ENCODE data around the gene LRWD1.
"Not testable (repeated sequence)": the region's sequence is repeated elsewhere in the genome, so short reads cannot be mapped to it uniquely, and the experiment has no call there.

Gene LRWD1

GRCh38 chr7:102468478-102469350 is 3.9 kb downstream of the LRWD1 start:
- DNase-seq (ENCODE audit: low read depth) = no peak

GRCh38 chr7:102469351-102469971 is 4.7 kb downstream of the LRWD1 start:
- no peak for DNase-seq (ENCODE audit: low read depth)

GRCh38 chr7:102469972-102470825 is 5.4 kb downstream of the LRWD1 start:
- no peak for DNase-seq (ENCODE audit: low read depth)

- DNase-seq (ENCODE audit: low read depth) = no peak
These were observed 7.0 kb downstream of the LRWD1 start for GRCh38 chr7:102471791-102472125.

- DNase-seq (ENCODE audit: low read depth) = no peak
These were observed 7.6 kb downstream of the LRWD1 start for GRCh38 chr7:102472126-102473041.

- no peak for DNase-seq (ENCODE audit: low read depth)
These were observed 8.6 kb downstream of the LRWD1 start for GRCh38 chr7:102473271-102473991.

- not testable (repeated sequence) for DNase-seq (ENCODE audit: low read depth)
These were observed 9.3 kb downstream of the LRWD1 start for GRCh38 chr7:102474116-102474515.

- not testable (repeated sequence) for DNase-seq (ENCODE audit: low read depth)
These were observed 10.1 kb downstream of the LRWD1 start for GRCh38 chr7:102474736-102475435.

GRCh38 chr7:102478314-102479208 is 13.8 kb downstream of the LRWD1 start, which contains the start of gene POLR2J:
Gene POLR2J (minus strand): TSS chr7:102478922. CDS start chr7:102478860, 62 bp downstream.
- DNase-seq (ENCODE audit: low read depth) = not testable (repeated sequence)

- not testable (repeated sequence) for DNase-seq (ENCODE audit: low read depth)
These were observed 14.4 kb downstream of the LRWD1 start for GRCh38 chr7:102479209-102479584.

- not testable (repeated sequence) for DNase-seq (ENCODE audit: low read depth)
These were observed 15.3 kb downstream of the LRWD1 start for GRCh38 chr7:102479982-102480637.

- DNase-seq (ENCODE audit: low read depth) = not testable (repeated sequence)
These were observed 17.2 kb downstream of the LRWD1 start for GRCh38 chr7:102481962-102482361.

- not testable (repeated sequence) for DNase-seq (ENCODE audit: low read depth)
These were observed 19.5 kb downstream of the LRWD1 start for GRCh38 chr7:102484317-102484716.

- DNase-seq (ENCODE audit: low read depth) = not testable (repeated sequence)
These were observed 25.8 kb downstream of the LRWD1 start for GRCh38 chr7:102490529-102491075.

GRCh38 chr7:102493220-102493935 is 28.6 kb downstream of the LRWD1 start:
- not testable (repeated sequence) for DNase-seq (ENCODE audit: low read depth)

GRCh38 chr7:102494026-102494425 is 29.2 kb downstream of the LRWD1 start:
- not testable (repeated sequence) for DNase-seq (ENCODE audit: low read depth)

- not testable (repeated sequence) for DNase-seq (ENCODE audit: low read depth)
These were observed 29.8 kb downstream of the LRWD1 start for GRCh38 chr7:102494473-102495149.
